ENCODE measurements around the gene CLEC7A.
A peak's percentile ranks its signal among the peaks of the same experiment; 100 is the strongest.

CLEC7A gene

GRCh38 chr12:10140001-10140400, 10.0 kb upstream of the CLEC7A start:
- DNase-seq (ENCODE audit: low read depth in 3 of 3): peak in 2 of 3 experiments; percentile 3 to 10

DNA sequence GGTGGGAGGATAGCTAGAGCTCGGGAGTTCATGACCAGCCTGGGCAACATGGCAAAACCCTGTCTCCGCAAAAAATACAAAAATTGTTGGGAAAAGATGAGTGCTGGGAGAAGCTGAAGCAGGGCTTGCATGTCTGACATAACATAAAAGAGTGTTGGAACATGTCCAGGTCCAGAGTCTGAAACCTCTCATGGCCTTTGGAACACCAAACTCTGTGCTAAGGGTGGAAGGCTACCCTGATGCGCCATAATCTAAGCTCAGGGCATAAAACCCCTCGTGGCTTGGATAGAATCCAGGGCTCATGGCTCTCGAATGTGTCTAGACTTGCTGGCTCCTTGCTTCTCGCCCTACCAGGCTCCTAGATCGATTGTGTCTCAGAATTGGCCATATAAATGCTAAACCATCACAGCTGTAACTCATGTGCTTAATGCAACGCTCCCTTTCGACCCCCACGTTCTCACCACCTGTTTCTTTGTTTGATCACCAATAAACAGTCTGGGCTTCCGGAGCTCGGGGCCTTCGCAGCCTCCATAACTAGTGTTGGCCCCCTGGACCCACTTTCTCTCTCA, 6.7 kb upstream of the CLEC7A start:
- DNase-seq (ENCODE audit: low read depth in 3 of 3): no peak

DNA sequence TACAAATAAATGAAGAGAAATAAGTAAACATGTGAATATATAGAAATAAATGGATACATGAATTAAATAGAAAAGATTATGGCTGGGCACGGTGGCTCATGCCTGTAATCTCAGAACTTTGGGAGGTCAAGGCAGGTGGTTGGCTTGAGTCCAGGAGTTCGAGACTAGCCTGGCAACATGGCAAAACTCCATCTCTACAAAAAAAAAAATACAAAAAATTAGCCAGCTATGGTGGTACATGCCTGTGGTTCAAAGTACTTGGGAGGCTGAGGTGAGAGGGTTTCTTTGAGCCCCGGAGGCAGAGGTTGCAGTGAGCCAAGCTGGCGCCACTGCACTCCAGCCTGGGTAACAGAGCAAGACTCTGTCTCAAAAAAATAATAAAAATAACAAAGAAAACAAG, 5.1 kb upstream of the CLEC7A start:
- no peak for DNase-seq (ENCODE audit: low read depth in 3 of 3)

GRCh38 chr12:10132850-10133370, 2.9 kb upstream of the CLEC7A start:
- no peak for DNase-seq (ENCODE audit: low read depth in 3 of 3)

DNA sequence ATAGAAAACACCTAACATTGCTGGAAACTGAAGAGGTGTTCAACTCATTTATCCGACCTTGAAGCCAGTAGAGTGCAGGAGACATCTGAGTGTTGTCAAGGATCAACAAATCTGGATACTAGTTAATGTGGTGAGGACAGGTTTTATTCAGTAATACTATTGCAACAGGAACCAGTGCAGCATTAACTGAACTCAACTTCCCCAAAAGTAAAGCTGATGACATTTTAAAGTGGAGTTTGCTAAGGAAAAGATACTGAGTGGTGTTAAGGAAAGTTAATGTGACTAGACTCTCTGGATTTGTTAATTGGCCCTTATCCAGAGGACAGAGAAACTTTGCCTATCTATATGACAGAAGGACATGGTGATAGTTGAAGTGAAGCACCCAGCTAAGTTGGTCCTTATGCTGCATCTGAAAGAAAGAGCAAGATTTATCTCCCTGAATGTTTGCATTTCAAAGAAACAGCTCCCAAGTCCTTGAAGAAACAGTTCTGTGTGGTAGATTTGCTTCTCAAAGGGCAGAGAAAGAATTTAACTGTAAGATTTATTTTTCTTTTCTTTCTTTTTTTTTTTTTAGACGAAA, 1.2 kb upstream of the CLEC7A start:
- no peak for DNase-seq (ENCODE audit: low read depth in 3 of 3)

- DNase-seq (ENCODE audit: low read depth in 3 of 3): no peak
Observed at GRCh38 chr12:10128687-10129086, 1.3 kb downstream of the CLEC7A start.

GRCh38 chr12:10126413-10126812, 3.6 kb downstream of the CLEC7A start:
- DNase-seq (ENCODE audit: low read depth in 3 of 3): no peak

GRCh38 chr12:10122689-10123088, 7.3 kb downstream of the CLEC7A start:
- DNase-seq (ENCODE audit: low read depth in 3 of 3): no peak

DNA sequence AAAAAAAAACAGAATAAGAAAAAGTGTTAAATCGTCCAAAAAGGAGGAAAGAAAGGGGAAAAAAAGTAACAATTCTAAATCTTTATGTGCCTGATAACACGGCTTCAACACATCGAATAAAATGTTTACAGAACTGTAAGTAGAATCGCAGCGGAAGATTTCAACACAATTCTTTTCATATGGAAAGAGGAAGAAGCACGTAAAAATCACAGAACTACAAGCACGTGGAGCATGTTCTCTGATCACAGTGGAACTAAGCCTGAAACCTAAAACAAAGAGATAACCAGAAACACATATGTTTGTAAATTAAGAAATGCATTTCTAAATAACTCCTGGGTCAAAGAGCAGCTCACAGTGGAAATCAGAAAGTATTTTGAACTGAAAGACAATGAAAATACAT, 8.7 kb downstream of the CLEC7A start:
- no peak for DNase-seq (ENCODE audit: low read depth in 3 of 3)

GRCh38 chr12:10119066-10119465, 10.9 kb downstream of the CLEC7A start:
- no peak for DNase-seq (ENCODE audit: low read depth in 3 of 3)

DNA sequence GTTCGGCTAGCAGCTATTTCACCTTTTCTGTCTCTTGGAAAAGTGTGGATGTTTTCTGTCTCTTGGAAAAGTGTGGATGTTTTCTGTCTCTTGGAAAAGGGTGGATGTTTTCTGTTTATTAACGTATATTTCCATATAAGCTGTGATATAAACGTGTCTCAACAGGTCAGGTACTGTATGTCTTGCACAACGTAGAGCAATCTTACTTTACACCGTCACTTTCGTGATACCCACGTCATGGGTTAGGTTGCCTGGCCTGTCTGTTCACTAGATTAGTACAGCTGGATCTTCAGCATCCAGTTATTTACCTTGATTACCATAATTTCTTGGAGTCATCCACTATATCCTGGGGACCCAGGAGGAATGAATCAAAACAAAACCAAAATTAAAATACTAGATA, 14.1 kb downstream of the CLEC7A start:
- DNase-seq (ENCODE audit: low read depth in 3 of 3): no peak

- DNase-seq (ENCODE audit: low read depth in 3 of 3): no peak
Observed at GRCh38 chr12:10115311-10115710, 14.7 kb downstream of the CLEC7A start.

GRCh38 chr12:10113920-10114319, 16.1 kb downstream of the CLEC7A start:
- no peak for DNase-seq (ENCODE audit: low read depth in 3 of 3)

GRCh38 chr12:10113075-10113474, 16.9 kb downstream of the CLEC7A start:
- no peak for DNase-seq (ENCODE audit: low read depth in 3 of 3)

DNA sequence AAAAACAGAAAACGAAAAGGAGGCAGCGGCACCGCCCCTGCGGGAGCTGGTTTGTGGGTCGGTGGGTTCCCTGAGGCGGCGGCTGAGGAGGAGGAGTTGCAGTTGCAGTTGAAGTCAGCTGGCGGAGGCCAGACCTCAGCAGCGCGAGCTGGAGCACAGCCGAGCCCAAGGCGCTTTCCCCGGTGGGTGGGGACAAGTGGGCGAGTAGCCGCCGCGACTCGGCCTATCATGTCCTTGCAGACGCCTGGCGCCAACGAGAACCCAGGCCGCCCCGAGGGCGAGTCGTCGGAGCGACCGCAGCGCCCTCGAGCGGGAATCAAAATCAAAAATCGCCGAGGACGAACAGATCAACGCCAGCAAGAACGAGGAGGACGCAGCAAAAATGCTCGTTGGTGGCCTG, 18.5 kb downstream of the CLEC7A start:
- no peak for DNase-seq (ENCODE audit: low read depth in 3 of 3)

GRCh38 chr12:10110256-10110844, 19.6 kb downstream of the CLEC7A start:
- DNase-seq (ENCODE audit: low read depth in 3 of 3): no peak

GRCh38 chr12:10102322-10102721, 27.7 kb downstream of the CLEC7A start:
- DNase-seq (ENCODE audit: low read depth in 3 of 3): no peak

- DNase-seq (ENCODE audit: low read depth in 3 of 3): no peak
Observed at GRCh38 chr12:10101648-10102220, 28.3 kb downstream of the CLEC7A start.

DNA sequence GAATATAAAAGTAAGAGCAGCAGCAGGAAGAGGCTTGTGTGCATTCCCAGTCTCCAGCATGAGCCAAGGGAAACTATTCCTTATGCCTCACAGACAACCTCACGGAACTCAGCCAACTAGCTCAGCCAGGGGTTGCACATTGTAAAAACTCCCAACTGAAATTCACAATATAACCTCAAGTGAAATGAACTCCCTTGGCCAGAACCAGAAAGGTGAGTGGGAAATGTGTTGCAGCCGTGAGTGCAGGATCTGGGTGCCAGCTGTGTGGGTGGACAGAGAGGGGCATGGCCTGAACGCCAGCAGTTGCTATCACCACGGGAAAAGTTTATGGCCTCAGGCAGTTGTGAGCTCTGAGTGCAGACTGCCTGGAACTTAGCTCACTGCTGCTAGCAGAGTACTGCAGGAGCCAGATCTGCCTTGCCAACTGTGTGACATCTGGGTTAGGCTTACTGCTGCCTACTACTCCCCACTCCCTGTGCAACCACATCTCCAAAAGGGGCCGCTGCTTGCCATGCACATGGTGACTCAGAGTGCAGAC, 28.9 kb downstream of the CLEC7A start:
- no peak for DNase-seq (ENCODE audit: low read depth in 3 of 3)

DNA sequence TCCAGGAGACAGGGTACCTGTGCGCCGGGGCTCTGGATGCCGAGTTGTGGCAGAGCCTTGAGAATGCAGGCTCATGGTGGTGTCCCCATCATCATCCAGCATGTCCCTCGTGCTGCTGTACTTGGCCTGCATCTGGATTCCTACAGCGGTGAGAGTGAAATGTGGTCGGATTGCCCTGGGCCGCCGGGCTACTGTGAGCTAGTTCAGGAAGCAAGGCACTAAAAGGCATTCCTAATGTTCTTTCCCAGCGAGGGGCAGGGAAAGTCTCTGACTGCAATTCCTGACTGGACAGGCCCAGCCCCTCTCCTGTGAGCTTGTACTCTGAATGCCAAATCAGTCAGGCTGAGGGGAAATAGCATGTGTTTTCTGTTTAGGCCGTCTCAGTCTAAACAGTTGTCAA, 31.2 kb downstream of the CLEC7A start, which contains the start of gene CLEC1A:
TSS of gene CLEC1A (minus strand) at position 195 of the 400 bp plus-strand sequence. CDS start at position 132, 63 bp downstream.
- no peak for DNase-seq (ENCODE audit: low read depth in 3 of 3)

DNA sequence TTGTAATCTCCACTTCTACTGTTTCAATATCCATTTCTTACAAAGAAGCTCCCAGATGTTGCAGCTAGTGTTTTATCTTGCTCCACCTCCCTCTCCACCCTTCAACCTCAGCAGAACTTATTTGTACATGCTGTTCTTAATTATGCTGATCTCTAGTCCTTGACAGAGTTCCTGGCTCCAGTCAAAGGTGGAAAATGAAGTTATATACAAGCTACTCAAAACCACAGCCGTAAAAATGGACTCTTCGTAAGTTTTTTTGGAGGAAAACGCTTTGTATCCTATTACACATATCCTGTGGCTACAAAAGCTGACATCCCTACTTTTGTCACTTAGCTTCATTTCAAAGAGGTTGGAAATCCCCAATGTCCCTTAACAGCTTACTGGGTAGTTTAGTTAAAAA, 32.5 kb downstream of the CLEC7A start:
- DNase-seq (ENCODE audit: low read depth in 3 of 3): no peak

GRCh38 chr12:10095971-10096370, 34.0 kb downstream of the CLEC7A start:
- no peak for DNase-seq (ENCODE audit: low read depth in 3 of 3)
